HepG2 (cell line): ENCODE results near the gene USF1. TPM values are rescaled to one million over a fixed set of nuclear protein-coding genes. Genes with fewer than 3 reads are reported as not detected.

ENCODE experiments used
- ATAC-seq: fragments of 200-7000 bp; cut with Tn5 transposase; 3 replicates; pipeline ENCODE4 v1.9.1; 2020; ENCODE audit warnings: mild to moderate bottlenecking, moderate library complexity
- Bru-seq: library from RNA; stranded (reverse); fragments of 400-500 nt; gene quantifications from one replicate; lab custom pipeline; 2021; lab: Mats Ljungman, UMichigan
- BruChase-seq, 2 experiments: library from RNA; stranded (reverse); fragments of 400-500 nt; gene quantifications; one replicate each; lab custom pipeline; 2021; lab: Mats Ljungman, UMichigan
- BruUV-seq: library from RNA; stranded (reverse); fragments of 400-500 nt; replicated peaks from 2 replicates; lab custom pipeline; 2021; lab: Mats Ljungman, UMichigan
- CTCF ChIA-PET: fragments of 300-600 bp; formaldehyde crosslinking; extraction: SDS; loops from one replicate; lab custom pipeline; 2021; ENCODE audit warnings: low total read pairs, inconsistent platforms, low intra/inter-chr PET ratio; lab: Yijun Ruan, JAX
- POLR2A ChIA-PET: fragments of 350-600 bp; sonication (Branson Sonifier 250); formaldehyde crosslinking; loops from one replicate; lab custom pipeline; 2020; ENCODE audit warnings: antibody characterized with exemption, inconsistent platforms; lab: Yijun Ruan, JAX
- DNase-seq: peaks from one replicate; pipeline ENCODE4 v3.0.0-alpha.2; 2015; ENCODE audit warnings: low spot score
- FAIRE-seq: peaks from 3 replicates; lab custom pipeline; 2011; peaks lifted over from hg19 to GRCh38; lab: Jason Lieb, UNC
- H2AFZ ChIP-seq: one replicate; pipeline ENCODE4 v1.6.1; 2011; ENCODE audit warnings: low read length, inconsistent platforms
- H3K27ac ChIP-seq: fragments of 300-600 bp; 3 replicates; pipeline ENCODE4 v1.8.0; 2011; ENCODE audit warnings: mixed run types, mild to moderate bottlenecking, mixed read lengths, low read length, inconsistent platforms; ENCODE audit not compliant: insufficient read depth; ENCODE audit errors: extremely low read length
- H3K27me3 ChIP-seq, 2 experiments: fragments of 200-600 bp in 1 of 2; 2 replicates in 1 of 2; 3 replicates in 1 of 2; pipeline versions ENCODE4 v1.6.0 to v1.8.0; 2011; ENCODE audit warnings: low read length in 2 of 2, mild to moderate bottlenecking in 2 of 2, moderate library complexity in 2 of 2, inconsistent platforms in 1 of 2; ENCODE audit not compliant: insufficient read depth in 2 of 2, control insufficient read depth in 1 of 2
- H3K36me3 ChIP-seq, 2 experiments: fragments of 200-600 bp in 1 of 2; replicated peaks in 1 of 2; 2 replicates in 1 of 2; 3 replicates in 1 of 2; pipeline versions ENCODE4 v1.5.1 to v1.8.0; 2011; ENCODE audit warnings: low read length in 2 of 2, inconsistent platforms in 1 of 2; ENCODE audit not compliant: insufficient read depth in 2 of 2, control insufficient read depth in 1 of 2
- H3K4me1 ChIP-seq: 2 replicates; pipeline ENCODE4 v1.5.1; 2012; ENCODE audit warnings: low read length, inconsistent platforms; ENCODE audit not compliant: insufficient read depth
- H3K4me2 ChIP-seq: 2 replicates; pipeline ENCODE4 v1.6.0; 2011; ENCODE audit warnings: low read depth, low read length, inconsistent platforms
- H3K4me3 ChIP-seq, 3 experiments: fragments of 200-600 bp in 1 of 3; sonication (generic), shearing (Covaris generic) in 1 of 3; replicated peaks in 1 of 3; 2 replicates each; pipeline ENCODE4 v1.5.1; 2011 to 2016; ENCODE audit warnings: low read length in 3 of 3, inconsistent platforms in 2 of 3, low read depth in 2 of 3, mild to moderate bottlenecking in 2 of 3, control low read depth in 1 of 3, mixed read lengths in 1 of 3; ENCODE audit not compliant: insufficient read depth in 1 of 3
- H3K79me2 ChIP-seq: one replicate; pipeline ENCODE4 v1.6.1; 2011; ENCODE audit warnings: low read length, inconsistent platforms; ENCODE audit not compliant: insufficient read depth
- H3K9ac ChIP-seq: 2 replicates; pipeline ENCODE4 v1.6.0; 2011; ENCODE audit warnings: mild to moderate bottlenecking, low read depth, low read length, inconsistent platforms; ENCODE audit not compliant: insufficient read depth
- H3K9me3 ChIP-seq: 2 replicates; pipeline ENCODE4 v1.5.1; 2012; ENCODE audit warnings: mild to moderate bottlenecking, low read length
- H4K20me1 ChIP-seq: 2 replicates; pipeline ENCODE4 v1.6.0; 2011; ENCODE audit warnings: inconsistent platforms, mild to moderate bottlenecking, low read length, moderate library complexity; ENCODE audit not compliant: insufficient read depth
- RXRA ChIP-seq: sonication (generic); formaldehyde crosslinking; IDR thresholded peaks from 2 replicates; pipeline ENCODE4 v1.5.1; 2020; ENCODE audit warnings: missing genetic modification reagents
- SP4 ChIP-seq: sonication (generic); formaldehyde crosslinking; IDR thresholded peaks from 2 replicates; pipeline ENCODE4 v1.8.1; 2023; ENCODE audit warnings: mild to moderate bottlenecking, missing genetic modification reagents
- TAF15 ChIP-seq: fragments of 200-400 bp; formaldehyde crosslinking; IDR thresholded peaks from one replicate; pipeline ENCODE4 v1.6.1; 2018; ENCODE audit warnings: mild to moderate bottlenecking, low read depth, low read length; ENCODE audit not compliant: poor library complexity, severe bottlenecking
- ZNF678 ChIP-seq: sonication (generic); formaldehyde crosslinking; IDR thresholded peaks from 2 replicates; pipeline ENCODE4 v1.4.0; 2020; ENCODE audit warnings: mild to moderate bottlenecking, missing genetic modification reagents
- WGBS: methylation state at CpG from one replicate; pipeline ENCODE4 v1.1.6; 2017; ENCODE audit warnings: low lambda C conversion rate; 5-methylcytosine and 5-hydroxymethylcytosine counted together
- in situ Hi-C: cut with HindIII; loops from 2 replicates; pipeline ENCODE4 v1.10.0; 2017; ENCODE audit warnings: low pct_unique_long_range_greater_than_20kb; ENCODE audit not compliant: extremely low pct_ligation_motif_present
- intact Hi-C: fragments of 100-400 bp; cut with micrococcal nuclease; formaldehyde crosslinking; loops from one replicate; pipeline ENCODE4 v1.10.0; 2022; ENCODE audit not compliant: unreplicated experiment
- long read RNA-seq, 2 experiments: library from RNA in 1 of 2; library from polyadenylated mRNA in 1 of 2; stranded (forward) in 1 of 2; unstranded in 1 of 2; transcript quantifications; one replicate each; pipeline ENCODE4 v2.0.0, GENCODE V29; 2019 to 2022
- polyA minus RNA-seq, 3 experiments: library from RNA; depleted of rRNA, polyadenylated mRNA; stranded (reverse); fragments of >200 nt; gene quantifications; 2 replicates each; pipeline ENCODE4 v1.2.3, GENCODE V29; 2011; ENCODE audit warnings: low replicate concordance in 1 of 3
- polyA plus RNA-seq, 8 experiments: library from polyadenylated mRNA; depleted of rRNA in 3 of 8; stranded (reverse) in 7 of 8; unstranded in 1 of 8; fragments of >200 nt; fragmentation: Illumina TruSeq in 4 of 8; extraction: Trizol in 4 of 8; gene quantifications; 2 replicates each; pipeline versions ENCODE4 v1.2.1 to v1.2.3, GENCODE V29; 2011 to 2016; ENCODE audit warnings: low read depth in 4 of 8, missing spikeins in 1 of 8, mixed read lengths in 1 of 8; ENCODE audit not compliant: insufficient read depth in 1 of 8
- total RNA-seq, 5 experiments: library from RNA; depleted of rRNA; stranded (reverse); fragments of >200 nt; fragmentation: Illumina TruSeq; extraction: Trizol; gene quantifications; 2 replicates each; pipeline ENCODE4 v1.2.3, GENCODE V29; 2016; ENCODE audit warnings: low read depth in 1 of 5
- TF ChIP-seq, protein P1 (sequence below): sonication (generic); formaldehyde crosslinking; IDR thresholded peaks from 2 replicates; pipeline ENCODE4 v1.8.0; 2022; ENCODE audit warnings: missing genetic modification reagents, mild to moderate bottlenecking, inconsistent platforms, borderline replicate concordance
- TF ChIP-seq, protein P2 (sequence below): sonication (generic); formaldehyde crosslinking; IDR thresholded peaks from 2 replicates; pipeline ENCODE4 v1.4.0; 2020; ENCODE audit warnings: mild to moderate bottlenecking, missing genetic modification reagents
- TF ChIP-seq, protein P3 (sequence below): sonication (generic); formaldehyde crosslinking; IDR thresholded peaks from 2 replicates; pipeline ENCODE4; 2020; ENCODE audit warnings: missing genetic modification reagents, mild to moderate bottlenecking, borderline replicate concordance

Gene USF1, protein sequence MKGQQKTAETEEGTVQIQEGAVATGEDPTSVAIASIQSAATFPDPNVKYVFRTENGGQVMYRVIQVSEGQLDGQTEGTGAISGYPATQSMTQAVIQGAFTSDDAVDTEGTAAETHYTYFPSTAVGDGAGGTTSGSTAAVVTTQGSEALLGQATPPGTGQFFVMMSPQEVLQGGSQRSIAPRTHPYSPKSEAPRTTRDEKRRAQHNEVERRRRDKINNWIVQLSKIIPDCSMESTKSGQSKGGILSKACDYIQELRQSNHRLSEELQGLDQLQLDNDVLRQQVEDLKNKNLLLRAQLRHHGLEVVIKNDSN
- total RNA-seq (2016; rRNA removed; fragmentation: Illumina TruSeq; extraction: Trizol): 32.2 and 39.4 TPM in 2 replicates
- 10.2 and 10.9 TPM in 2 replicates for total RNA-seq (2016; cell fraction: cytosol; rRNA removed; fragmentation: Illumina TruSeq; extraction: Trizol; ENCODE audit: low read depth)
- total RNA-seq (2016; cell fraction: insoluble cytoplasmic fraction; rRNA removed; fragmentation: Illumina TruSeq; extraction: Trizol): 35.2 and 38.6 TPM in 2 replicates
- total RNA-seq (2016; cell fraction: membrane; rRNA removed; fragmentation: Illumina TruSeq; extraction: Trizol): 21.9 and 22.5 TPM in 2 replicates
- total RNA-seq (2016; cell fraction: nucleus; rRNA removed; fragmentation: Illumina TruSeq; extraction: Trizol): 36.9 and 43.8 TPM in 2 replicates
- polyA plus RNA-seq (2011; rRNA removed): 26.9 and 40.0 TPM in 2 replicates
- polyA plus RNA-seq (2011; cell fraction: cytosol; rRNA removed): 13.4 and 14.2 TPM in 2 replicates
- polyA plus RNA-seq (2011; cell fraction: nucleus; rRNA removed): 155 and 169 TPM in 2 replicates
- polyA plus RNA-seq (2012): 15.0 and 18.0 TPM in 2 replicates
- polyA plus RNA-seq (2016; cell fraction: cytosol; fragmentation: Illumina TruSeq; extraction: Trizol; ENCODE audit: low read depth): 5.6 and 6.8 TPM in 2 replicates
- polyA plus RNA-seq (2016; cell fraction: insoluble cytoplasmic fraction; fragmentation: Illumina TruSeq; extraction: Trizol; ENCODE audit: low read depth): 25.5 and 27.5 TPM in 2 replicates
- polyA plus RNA-seq (2016; cell fraction: membrane; fragmentation: Illumina TruSeq; extraction: Trizol; ENCODE audit: low read depth): 12.4 and 13.2 TPM in 2 replicates
- polyA plus RNA-seq (2016; cell fraction: nucleus; fragmentation: Illumina TruSeq; extraction: Trizol; ENCODE audit: insufficient read depth, low read depth): 90.2 and 94.9 TPM in 2 replicates
- 71.6 and 214 TPM in 2 replicates for polyA minus RNA-seq (2011; rRNA and poly(A)+ RNA removed; ENCODE audit: low replicate concordance)
- 13.4 and 14.8 TPM in 2 replicates for polyA minus RNA-seq (2011; cell fraction: cytosol; rRNA and poly(A)+ RNA removed)
- polyA minus RNA-seq (2011; cell fraction: nucleus; rRNA and poly(A)+ RNA removed): 21.8 and 24.0 TPM in 2 replicates
- Bru-seq, nascent RNA: percentile 66 among the genes with signal in this experiment
- BruChase-seq, experiment 1, labeled RNA remaining after a 6-hour chase: percentile 88 among the genes with signal in this experiment
- BruChase-seq, experiment 2, labeled RNA remaining after a 2-hour chase: percentile 80 among the genes with signal in this experiment
- long read RNA-seq, experiment 1, partial matches to known transcripts: 0 of 4 reads
- long read RNA-seq, experiment 1, other reads (novel, unspliced or antisense): 1 of 4 reads
- long read RNA-seq, experiment 2, partial matches to known transcripts: 3 of 18 reads
- long read RNA-seq, experiment 2, other reads (novel, unspliced or antisense): 10 of 18 reads

DNA sequence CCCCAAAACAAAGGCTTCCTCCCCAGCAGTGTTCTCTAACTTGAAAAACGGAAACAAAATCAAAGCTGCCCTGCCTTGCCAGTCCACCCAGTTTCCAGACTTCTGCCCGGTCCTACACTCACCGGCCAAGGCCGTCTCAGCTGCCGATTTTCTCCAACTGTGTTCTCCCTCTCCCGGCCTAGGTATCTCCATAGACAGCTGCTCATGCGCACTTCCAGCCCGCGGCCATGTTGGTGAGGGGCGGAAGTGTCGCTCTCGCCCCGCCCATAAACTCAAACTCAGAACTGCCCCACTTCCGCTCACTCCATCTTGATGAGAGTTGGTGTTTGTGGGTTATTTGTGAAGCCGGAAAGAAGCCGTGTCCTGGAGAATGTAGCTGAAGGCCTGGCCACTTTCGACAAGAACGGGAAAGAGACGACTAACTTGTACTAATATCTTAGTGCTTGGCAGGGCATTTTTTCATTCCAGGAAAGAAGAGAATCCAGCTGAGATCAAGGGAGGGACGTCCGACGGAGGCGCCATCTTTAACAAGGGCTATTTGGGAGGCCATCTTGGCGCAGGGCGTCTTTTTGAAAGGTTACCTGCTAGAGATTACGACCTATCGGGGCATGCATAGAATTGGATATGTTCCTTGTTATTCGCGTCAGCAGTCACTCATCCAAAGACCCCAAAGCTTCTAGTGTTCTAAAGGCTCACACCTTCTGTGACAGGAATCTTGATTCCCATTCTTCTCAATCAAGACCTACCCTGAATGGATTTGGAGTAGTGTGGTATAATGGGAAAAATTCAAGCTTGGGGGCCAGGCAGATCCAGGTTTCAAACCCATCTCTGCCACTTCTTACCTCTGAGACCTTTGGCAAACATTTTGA is at the start of gene USF1:
Gene USF1 (minus strand): TSS at position 242 of the 869 bp plus-strand sequence. CDS start 2,702 bp downstream, outside the sequence.
- intact Hi-C loops: loop anchor here (2.0 kb wide), 1 partner anchor 49 kb away; no protein-coding TSS in a partner anchor
- peak; percentile 80 for FAIRE-seq
- Histone ChIP-seq H3K9me3 (no peaks in the 10 kb centered on the region), H3K79me2 (peaks cover 13% of the 10 kb centered on the region), H3K27me3 (no peaks in the 10 kb centered on the region; a peak in 2 of 5 replicates), H3K27ac (peak within 1 kb of the TSS; percentile 94), H2AFZ (peak within 1 kb of the TSS; percentile 98), H3K4me1 (peaks cover 20% of the 10 kb centered on the region), H4K20me1 (no peaks in the 10 kb centered on the region), H3K4me2 (peak within 1 kb of the TSS; percentile 85), H3K9ac (peak within 1 kb of the TSS; percentile 87), H3K4me3 (peak within 1 kb of the TSS; percentile 78 to 84 (median 79)), H3K36me3 (peaks cover 8 to 22% of the 10 kb centered on the region in 2 experiments)
- POLR2A ChIA-PET: interaction anchor here (0.7 to 4.3 kb wide), 17 partner anchors 9 to 203 kb away, joined by 3 to 60 read pairs (median 5); partner anchors contain the start of genes APOA2, ARHGAP30, B4GALT3 and DEDD
- peak; percentile 92 for DNase-seq
- peak; percentile 85 for ATAC-seq
- TSS peak; percentile 91 for BruUV-seq
- CTCF ChIA-PET: no interaction called here
- 1% methylated on average over 18 of the region's 29 CpGs for WGBS
- in situ Hi-C loops: no loop called here
- peak; percentile 74; the same call in 1 of the 2 replicates for TF ChIP-seq SP4 (CRISPR knock-in tag)
- no peak for TF ChIP-seq ZNF678 (CRISPR knock-in tag)
- TF ChIP-seq TAF15: no peak
- TF ChIP-seq, protein P1, sequence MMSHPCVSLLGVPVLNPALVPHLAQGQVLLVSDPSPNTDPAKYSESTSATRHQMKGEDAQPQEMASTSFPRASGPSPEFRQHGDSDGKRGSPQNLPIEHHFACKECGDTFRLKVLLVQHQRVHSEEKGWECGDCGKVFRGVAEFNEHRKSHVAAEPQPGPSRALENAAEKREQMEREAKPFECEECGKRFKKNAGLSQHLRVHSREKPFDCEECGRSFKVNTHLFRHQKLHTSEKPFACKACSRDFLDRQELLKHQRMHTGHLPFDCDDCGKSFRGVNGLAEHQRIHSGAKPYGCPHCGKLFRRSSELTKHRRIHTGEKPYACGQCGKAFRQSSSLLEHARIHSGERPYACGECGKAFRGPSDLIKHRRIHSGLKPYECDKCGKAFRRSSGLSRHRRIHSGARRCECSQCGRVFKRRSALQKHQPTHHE (CRISPR knock-in tag): 0 out of 2 replicates have a peak, but pooled peaks have one; percentile 69
- TF ChIP-seq, protein P2, sequence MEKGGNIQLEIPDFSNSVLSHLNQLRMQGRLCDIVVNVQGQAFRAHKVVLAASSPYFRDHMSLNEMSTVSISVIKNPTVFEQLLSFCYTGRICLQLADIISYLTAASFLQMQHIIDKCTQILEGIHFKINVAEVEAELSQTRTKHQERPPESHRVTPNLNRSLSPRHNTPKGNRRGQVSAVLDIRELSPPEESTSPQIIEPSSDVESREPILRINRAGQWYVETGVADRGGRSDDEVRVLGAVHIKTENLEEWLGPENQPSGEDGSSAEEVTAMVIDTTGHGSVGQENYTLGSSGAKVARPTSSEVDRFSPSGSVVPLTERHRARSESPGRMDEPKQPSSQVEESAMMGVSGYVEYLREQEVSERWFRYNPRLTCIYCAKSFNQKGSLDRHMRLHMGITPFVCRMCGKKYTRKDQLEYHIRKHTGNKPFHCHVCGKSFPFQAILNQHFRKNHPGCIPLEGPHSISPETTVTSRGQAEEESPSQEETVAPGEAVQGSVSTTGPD (CRISPR knock-in tag): no peak; the same call in 1 of the 2 replicates
- TF ChIP-seq, protein P3, sequence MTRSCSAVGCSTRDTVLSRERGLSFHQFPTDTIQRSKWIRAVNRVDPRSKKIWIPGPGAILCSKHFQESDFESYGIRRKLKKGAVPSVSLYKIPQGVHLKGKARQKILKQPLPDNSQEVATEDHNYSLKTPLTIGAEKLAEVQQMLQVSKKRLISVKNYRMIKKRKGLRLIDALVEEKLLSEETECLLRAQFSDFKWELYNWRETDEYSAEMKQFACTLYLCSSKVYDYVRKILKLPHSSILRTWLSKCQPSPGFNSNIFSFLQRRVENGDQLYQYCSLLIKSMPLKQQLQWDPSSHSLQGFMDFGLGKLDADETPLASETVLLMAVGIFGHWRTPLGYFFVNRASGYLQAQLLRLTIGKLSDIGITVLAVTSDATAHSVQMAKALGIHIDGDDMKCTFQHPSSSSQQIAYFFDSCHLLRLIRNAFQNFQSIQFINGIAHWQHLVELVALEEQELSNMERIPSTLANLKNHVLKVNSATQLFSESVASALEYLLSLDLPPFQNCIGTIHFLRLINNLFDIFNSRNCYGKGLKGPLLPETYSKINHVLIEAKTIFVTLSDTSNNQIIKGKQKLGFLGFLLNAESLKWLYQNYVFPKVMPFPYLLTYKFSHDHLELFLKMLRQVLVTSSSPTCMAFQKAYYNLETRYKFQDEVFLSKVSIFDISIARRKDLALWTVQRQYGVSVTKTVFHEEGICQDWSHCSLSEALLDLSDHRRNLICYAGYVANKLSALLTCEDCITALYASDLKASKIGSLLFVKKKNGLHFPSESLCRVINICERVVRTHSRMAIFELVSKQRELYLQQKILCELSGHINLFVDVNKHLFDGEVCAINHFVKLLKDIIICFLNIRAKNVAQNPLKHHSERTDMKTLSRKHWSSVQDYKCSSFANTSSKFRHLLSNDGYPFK: peak; percentile 100
- TF ChIP-seq RXRA (CRISPR knock-in tag): no peak
